Cardiac atrium fibroblast (primary cell): Measurements from ENCODE around the gene GABRG1. TPM values are rescaled to one million over a fixed set of nuclear protein-coding genes. Genes with fewer than 3 reads are reported as not detected.

Experiments
- total RNA-seq: library from RNA; depleted of rRNA; stranded (reverse); fragments of >200 nt; gene quantifications from 2 replicates; pipeline ENCODE4 v1.2.3, GENCODE V29; 2015

GABRG1 gene
- total RNA-seq, result not detected in 2 replicates

GRCh38 chr4:46123913-46124755, at the start of gene GABRG1:
GABRG1 (minus strand) TSS chr4:46124054; CDS start chr4:46123913, 141 bp downstream.

